GM12864 (cell line): ENCODE data around the gene CYSTM1.

ENCODE experiments used
- DNase-seq: peaks from one replicate; pipeline ENCODE4 v3.0.0-alpha.2; 2011; ENCODE audit warnings: low read depth
- H3K4me3 ChIP-seq: 2 replicates; pipeline ENCODE4 v1.5.1; 2011; ENCODE audit warnings: mild to moderate bottlenecking, low read depth, low read length, control low read depth
- TF ChIP-seq, protein P1 (sequence below): IDR thresholded peaks from 2 replicates; pipeline ENCODE4 v1.5.1; 2011; ENCODE audit warnings: low read depth, mild to moderate bottlenecking, moderate library complexity, low read length, control low read depth, inconsistent platforms; ENCODE audit errors: missing control alignments

Gene CYSTM1

DNA sequence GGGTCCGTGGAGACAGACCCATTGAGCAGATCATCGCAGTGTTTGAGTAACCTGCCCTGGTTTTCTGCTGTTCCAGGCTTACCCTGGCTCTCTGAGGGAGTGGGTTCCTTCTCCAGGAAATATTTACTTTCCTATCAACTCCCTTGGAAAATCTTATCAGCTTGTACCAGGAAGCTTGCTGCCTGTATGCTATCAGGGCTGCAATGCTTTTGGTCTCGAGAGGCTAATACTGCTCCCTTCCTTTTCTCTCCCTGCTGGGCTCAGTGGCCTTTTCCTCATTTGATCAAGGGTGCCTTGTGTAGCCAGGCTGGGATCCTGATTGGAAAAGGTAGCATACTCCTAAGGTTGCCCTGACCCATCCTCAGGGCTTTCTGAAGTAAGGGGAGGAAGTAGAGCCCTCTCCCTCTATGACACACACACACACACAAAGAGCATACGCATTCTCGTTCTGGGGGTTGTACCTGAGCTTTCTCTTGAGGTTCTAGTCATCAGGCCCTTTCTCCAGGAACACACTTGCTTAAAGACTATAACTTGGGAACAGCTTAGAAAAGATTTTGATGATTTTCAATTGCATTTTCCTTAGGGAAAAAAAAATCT, 41.6 kb downstream of the CYSTM1 start:
- H3K4me3 ChIP-seq, result no peak overlapping the region
- DNase-seq, result no peak
- TF ChIP-seq, protein P1, sequence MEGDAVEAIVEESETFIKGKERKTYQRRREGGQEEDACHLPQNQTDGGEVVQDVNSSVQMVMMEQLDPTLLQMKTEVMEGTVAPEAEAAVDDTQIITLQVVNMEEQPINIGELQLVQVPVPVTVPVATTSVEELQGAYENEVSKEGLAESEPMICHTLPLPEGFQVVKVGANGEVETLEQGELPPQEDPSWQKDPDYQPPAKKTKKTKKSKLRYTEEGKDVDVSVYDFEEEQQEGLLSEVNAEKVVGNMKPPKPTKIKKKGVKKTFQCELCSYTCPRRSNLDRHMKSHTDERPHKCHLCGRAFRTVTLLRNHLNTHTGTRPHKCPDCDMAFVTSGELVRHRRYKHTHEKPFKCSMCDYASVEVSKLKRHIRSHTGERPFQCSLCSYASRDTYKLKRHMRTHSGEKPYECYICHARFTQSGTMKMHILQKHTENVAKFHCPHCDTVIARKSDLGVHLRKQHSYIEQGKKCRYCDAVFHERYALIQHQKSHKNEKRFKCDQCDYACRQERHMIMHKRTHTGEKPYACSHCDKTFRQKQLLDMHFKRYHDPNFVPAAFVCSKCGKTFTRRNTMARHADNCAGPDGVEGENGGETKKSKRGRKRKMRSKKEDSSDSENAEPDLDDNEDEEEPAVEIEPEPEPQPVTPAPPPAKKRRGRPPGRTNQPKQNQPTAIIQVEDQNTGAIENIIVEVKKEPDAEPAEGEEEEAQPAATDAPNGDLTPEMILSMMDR, result no peak

DNA sequence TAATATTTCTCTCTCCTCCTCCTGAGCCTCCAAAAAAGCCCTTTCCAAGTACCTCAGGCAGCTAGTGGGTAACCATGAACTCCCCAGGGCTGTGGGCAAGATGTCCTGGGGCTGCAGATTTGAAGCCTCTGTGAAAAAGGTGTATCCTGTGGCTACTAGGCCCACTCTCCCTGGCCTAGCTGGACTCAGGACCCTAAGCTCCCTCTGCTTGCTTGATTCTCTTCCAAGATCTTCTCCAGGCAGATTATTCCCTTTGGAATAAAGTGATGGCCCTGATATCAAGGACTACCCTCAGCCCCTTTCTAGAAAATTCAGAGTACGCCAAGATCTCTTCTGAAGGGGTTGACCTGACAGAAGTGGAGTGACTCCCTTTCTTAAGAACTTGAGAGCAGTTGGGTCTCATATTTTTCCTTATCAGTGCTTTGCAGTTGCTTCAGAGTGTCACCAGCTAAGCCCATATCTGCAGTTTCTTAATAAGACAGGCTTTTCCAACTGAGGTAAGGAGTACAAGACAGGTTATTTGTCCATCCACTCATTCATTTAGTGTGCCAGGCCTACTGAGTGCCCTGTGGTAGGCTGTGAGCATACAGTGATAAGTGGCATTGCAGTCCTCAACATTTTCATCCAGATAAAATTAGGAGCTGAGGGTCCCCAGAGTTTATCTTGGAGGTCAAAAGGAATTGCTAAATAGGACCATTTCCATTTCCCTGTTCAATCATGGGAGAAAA, 42.5 kb downstream of the CYSTM1 start:
- DNase-seq, result no peak
- TF ChIP-seq, protein P1, result no peak
- no peak overlapping the region for H3K4me3 ChIP-seq

DNA sequence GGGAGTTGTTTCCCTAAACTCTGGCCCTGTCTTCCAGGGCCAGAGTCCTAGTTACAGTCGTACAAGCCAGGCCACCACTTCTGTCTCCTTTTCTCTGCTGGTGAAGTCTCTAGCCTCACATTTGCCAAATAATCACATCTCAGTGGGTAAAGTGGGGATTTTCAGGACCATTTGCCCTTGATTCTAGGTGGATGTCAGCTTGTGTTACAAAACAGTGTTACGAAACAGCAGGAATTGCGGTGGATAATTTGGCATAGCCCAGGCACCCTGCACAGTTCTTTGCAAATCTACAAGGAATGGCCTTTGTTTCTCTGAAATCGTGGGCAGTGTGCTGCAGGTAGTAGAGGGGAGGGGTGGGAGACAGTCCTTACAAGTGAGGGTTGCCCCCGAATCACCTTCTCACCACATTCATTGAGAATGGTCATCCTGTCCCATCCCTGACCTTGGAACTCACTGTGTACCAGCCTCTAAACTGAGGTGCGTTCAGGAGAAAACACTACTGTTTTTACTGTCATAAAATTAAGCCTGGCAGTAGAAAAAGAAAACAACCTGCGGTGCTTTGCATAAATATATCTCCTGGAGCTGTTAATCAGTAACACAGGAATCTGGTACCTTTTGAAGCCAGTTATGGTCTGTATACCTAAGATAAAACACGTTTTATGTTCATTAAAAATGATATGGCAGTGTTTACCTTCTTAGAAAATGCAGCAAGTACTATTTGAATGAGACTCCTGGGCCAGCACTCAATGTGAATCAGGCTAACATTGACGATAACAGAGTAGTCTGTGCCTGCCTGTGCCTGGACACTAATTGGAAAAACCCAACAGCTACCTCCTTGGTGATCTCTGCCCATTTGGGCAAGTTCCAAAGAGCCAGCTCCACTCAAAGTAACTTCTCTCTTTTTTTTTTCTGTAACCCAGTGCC, 44.3 kb downstream of the CYSTM1 start:
- H3K4me3 ChIP-seq, result no peak overlapping the region
- no peak for DNase-seq
- TF ChIP-seq, protein P1, result no peak

DNA sequence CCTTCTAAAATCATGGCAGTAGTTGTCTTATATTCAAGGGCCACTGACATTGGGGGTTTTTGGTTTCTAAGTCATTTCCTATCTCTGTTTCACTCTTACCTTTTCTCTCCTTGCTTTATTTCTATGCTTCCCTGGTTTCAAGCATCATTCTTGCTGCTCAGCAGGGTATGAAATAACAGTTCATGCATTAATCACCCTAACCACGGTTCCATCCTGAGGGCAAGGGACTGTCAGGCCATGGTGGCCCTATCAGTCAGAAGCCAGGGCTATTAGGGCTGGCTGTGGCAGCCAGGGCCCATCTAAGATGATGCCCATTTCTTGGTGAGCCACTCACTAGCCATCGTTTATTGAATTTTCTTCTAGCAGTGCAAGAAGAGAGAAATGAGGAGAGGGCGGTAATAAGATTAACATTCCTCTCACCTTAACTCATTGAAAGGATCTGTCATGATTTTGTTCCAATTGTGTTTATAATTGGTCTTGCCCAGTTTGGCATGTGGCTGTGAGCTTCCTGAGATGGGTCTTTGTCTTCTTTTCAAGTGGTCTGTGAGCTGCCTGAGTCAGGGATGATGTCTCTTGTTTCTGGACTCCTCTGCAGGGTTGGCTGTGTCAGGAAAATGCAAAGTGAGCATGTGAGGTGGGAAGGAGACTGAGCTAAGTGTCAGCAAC, 45.2 kb downstream of the CYSTM1 start:
- TF ChIP-seq, protein P1, result no peak
- H3K4me3 ChIP-seq, result no peak overlapping the region
- DNase-seq, result no peak

DNA sequence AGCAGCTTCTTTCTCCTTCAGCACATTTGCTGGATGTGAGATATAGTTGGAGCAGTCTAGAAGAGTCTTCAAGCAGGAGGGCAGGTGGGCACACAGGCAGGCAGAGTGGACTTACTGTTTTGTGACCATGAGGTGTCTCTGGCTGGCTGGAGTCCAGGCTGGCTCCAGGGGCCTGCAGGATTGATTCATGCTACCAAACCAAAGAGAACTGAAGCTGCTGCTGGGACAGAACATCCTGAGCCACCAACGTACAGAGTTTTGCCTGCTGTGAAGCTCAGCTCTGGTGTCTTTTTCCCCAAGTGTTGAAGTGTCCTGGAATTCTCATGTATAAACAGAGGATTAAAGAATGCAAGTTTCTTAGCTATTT, 45.7 kb downstream of the CYSTM1 start:
- no peak overlapping the region for H3K4me3 ChIP-seq
- no peak for DNase-seq
- TF ChIP-seq, protein P1, result no peak

DNA sequence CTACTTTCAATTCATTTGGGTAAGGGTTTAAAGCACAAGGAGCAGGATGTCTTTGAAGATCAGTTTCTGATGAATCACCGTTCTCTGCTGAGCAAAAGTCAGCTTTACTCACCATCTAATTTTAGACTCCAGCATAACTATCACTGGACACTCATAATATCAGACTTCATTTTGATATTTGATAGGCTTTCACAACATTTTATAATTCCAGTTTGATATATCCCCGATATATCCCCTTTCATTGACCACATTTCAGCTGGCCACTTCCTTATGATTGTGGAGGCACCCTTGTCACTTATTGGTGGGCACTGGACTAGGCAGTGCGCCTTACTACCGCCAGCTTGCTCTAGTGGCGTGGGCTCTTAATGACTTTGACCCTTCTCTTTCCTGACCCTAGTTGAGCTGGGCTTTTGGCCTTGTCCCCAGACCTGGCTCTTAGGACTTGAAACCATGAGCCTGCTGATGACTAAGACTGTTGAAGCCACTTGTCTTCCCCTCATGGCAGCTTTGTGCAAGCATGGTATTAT, 46.8 kb downstream of the CYSTM1 start:
- DNase-seq, result no peak
- TF ChIP-seq, protein P1, result no peak
- no peak overlapping the region for H3K4me3 ChIP-seq
